Tibial artery (tissue), 4 donors: ENCODE data around the gene PRCD.
A peak's percentile ranks its signal among the peaks of the same experiment; 100 is the strongest.
"Not testable (repeated sequence)": the region's sequence is repeated elsewhere in the genome, so short reads cannot be mapped to it uniquely, and the experiment has no call there.

Experiments used
- DNase-seq, 2 donors: peaks; one replicate each; pipeline ENCODE4 v3.0.0-alpha.2; 2019
- H3K27ac ChIP-seq, 2 donors: fragments of 200-600 bp; sonication (generic) in 1 of 2; 1 replicate in 1 of 2; 2 replicates in 1 of 2; pipeline ENCODE4 v1.5.1; 2018 to 2019; ENCODE audit warnings: mild to moderate bottlenecking in 1 of 2
- H3K27me3 ChIP-seq, 2 donors: fragments of 200-600 bp; sonication (generic) in 1 of 2; one replicate each; pipeline versions ENCODE4 v1.5.1 to v1.6.0; 2016 to 2019
- H3K36me3 ChIP-seq, 3 donors: fragments of 200-600 bp; sonication (generic) in 2 of 3; one replicate each; pipeline ENCODE4 v1.5.1; 2016 to 2019; ENCODE audit warnings: mild to moderate bottlenecking in 2 of 3
- H3K4me1 ChIP-seq, 4 donors: fragments of 200-600 bp; sonication (generic) in 2 of 4; 1 replicate in 3 of 4; 2 replicates in 1 of 4; pipeline ENCODE4 v1.5.1; 2016 to 2019
- H3K4me3 ChIP-seq, 2 donors: fragments of 200-600 bp; sonication (generic) in 1 of 2; 1 replicate in 1 of 2; 2 replicates in 1 of 2; pipeline ENCODE4 v1.5.1; 2018 to 2019; ENCODE audit warnings: mild to moderate bottlenecking in 2 of 2
- H3K9me3 ChIP-seq, 3 donors: fragments of 200-600 bp; sonication (generic) in 1 of 3; one replicate each; pipeline ENCODE4 v1.5.1; 2016 to 2019
- CTCF ChIP-seq, 2 experiments: fragments of 200-600 bp in 1 of 2; fragments of 450-650 bp in 1 of 2; IDR thresholded peaks; one replicate each; pipeline ENCODE4 v1.5.1; 2017 to 2019; ENCODE audit warnings: antibody characterized with exemption in 2 of 2, mild to moderate bottlenecking in 1 of 2, moderate library complexity in 1 of 2
- intact Hi-C: fragments of 100-400 bp; cut with DNase I; formaldehyde crosslinking; loops from one replicate; pipeline ENCODE4 v1.15.0; 2023; ENCODE audit warnings: low total_unique reads

PRCD gene

DNA sequence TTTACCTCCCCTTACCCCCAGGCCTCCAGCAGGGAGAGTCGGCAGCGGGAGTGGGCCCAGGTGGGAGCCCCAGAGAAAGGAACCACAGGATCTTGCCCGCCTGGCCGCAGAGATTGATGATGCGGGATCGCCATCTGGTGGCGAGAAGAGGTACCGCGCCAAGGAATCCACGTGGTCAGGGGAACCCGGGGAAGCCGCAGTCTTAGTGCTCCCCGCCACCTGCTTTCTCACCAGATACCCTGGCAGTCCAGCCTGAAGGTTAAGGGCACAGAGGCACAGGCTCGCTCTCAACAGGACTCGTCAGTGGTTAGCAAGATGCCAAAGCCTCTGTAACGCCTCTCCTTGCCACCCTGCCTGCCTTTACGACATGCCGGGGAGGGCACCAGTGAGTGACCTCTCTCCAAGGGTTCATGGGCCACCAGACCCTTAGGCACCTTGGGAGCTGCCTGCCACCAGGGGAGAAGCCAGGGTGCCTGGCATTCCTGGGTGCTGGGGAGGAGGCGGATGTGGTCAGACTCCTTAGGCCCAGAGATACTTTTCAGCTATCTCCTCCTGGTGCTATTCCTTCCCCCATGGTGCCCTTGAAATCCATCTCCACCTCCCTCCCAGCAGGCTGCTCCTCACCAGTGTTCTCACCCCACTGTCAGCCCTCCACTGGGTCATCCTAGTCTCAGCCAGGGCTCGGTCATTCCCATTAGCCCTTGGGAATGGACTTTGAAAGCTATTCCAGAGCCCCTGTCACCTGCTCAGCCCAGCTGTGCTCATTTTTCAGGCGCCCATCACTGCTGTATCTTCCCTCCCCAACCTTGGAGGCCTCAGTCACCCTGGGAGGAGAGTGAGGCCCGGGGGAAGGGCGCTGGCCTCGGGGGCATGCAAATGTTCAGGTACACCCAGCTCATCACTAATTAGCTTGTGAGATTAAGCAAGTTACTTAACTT is 33.2 kb upstream of the PRCD start:
- peak; percentile 82 to 89 for DNase-seq
- Histone ChIP-seq H3K27me3 (peaks cover 0 to 27% of the 10 kb centered on the region in 2 donors), H3K4me3 (no peak overlapping the region), H3K36me3 (no peaks in the 10 kb centered on the region), H3K4me1 (peaks cover 0 to 15% (median 10%) of the 10 kb centered on the region in 4 donors), H3K27ac (no peak overlapping the region), H3K9me3 (no peaks in the 10 kb centered on the region)
- TF ChIP-seq CTCF (IDR thresholded peaks at IDR 0.05) = peak; percentile 96 to 98
- intact Hi-C loops = loop anchor here (1.0 to 10.0 kb wide), 2 partner anchors 41 to 102 kb away; no protein-coding TSS in a partner anchor

DNA sequence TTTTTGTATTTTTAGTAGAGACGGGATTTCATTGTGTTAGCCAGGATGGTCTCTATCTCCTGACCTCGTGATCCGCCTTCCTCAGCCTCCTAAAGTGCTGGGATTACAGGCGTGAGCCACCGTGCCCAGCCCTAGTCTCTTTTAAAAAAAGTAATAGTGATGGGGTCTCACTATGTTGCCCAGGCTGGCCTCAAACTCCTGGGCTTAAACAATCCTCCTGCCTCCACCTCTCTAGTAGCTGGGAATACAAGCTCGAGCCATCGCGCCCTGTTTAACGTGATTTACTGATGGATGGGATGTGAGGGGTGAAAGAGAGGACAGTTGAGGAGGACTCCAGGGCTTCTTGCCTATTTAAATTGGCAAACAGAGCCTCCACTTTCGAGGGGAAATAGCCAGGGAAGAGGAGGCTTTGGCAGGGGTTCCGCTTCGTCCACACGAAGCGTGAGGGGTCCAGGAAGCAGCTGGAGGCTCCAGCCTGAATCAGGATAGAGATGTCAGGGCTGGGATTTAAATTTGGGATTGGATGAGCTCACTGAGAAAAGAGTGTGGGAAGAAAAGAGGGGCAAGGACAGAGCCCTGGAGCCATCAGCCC is 31.3 kb upstream of the PRCD start:
- not testable (repeated sequence) for H3K27ac ChIP-seq, H3K9me3 ChIP-seq, H3K4me3 ChIP-seq, DNase-seq, H3K36me3 ChIP-seq, H3K4me1 ChIP-seq
- intact Hi-C loops = loop anchor here (10.0 kb wide), 1 partner anchor 104 kb away; no protein-coding TSS in a partner anchor
- peaks cover 0 to 33% of the 10 kb centered on the region in 2 donors for H3K27me3 ChIP-seq

DNA sequence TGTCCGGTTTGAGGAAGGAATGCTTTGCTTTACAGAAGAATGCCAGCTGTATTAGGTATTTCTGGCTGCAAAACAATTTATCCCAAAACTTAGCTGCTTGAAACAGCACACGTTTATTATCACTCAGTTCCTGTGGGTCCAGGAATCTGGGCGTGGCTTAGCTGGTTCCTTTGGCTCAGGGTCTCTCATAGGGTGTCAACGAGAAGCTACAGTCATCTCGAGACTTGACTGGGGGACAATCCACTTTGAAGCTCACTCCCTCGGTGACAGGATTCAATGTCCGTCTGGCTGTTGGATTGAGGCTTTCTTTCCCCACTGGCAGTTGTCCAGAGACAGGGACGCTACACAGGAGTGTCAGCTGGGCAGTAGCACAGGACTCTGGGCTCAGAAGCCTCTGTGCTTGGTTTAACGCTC is 29.0 kb upstream of the PRCD start:
- DNase-seq = no peak
- H3K36me3 ChIP-seq = no peaks in the 10 kb centered on the region
- intact Hi-C loops = no loop called here

GRCh38 chr17:76511668-76512365 is 28.0 kb upstream of the PRCD start:
- H3K27ac ChIP-seq = no peak overlapping the region
- no peaks in the 10 kb centered on the region for H3K9me3 ChIP-seq
- H3K4me1 ChIP-seq = peaks cover 0 to 16% (median 4%) of the 10 kb centered on the region in 4 donors
- TF ChIP-seq CTCF (IDR thresholded peaks at IDR 0.05) = no peak
- H3K36me3 ChIP-seq = no peaks in the 10 kb centered on the region
- intact Hi-C loops = no loop called here
- no peak for DNase-seq
- H3K27me3 ChIP-seq = peaks cover 0 to 23% of the 10 kb centered on the region in 2 donors
- H3K4me3 ChIP-seq = no peak overlapping the region

More for the DNA sequence above, 29.0 kb upstream of the PRCD start:
- H3K27me3 ChIP-seq = peaks cover 0 to 30% of the 10 kb centered on the region in 2 donors
- H3K9me3 ChIP-seq = no peaks in the 10 kb centered on the region
- TF ChIP-seq CTCF (IDR thresholded peaks at IDR 0.05) = no peak
- no peak overlapping the region for H3K4me3 ChIP-seq
- H3K4me1 ChIP-seq = peaks cover 0 to 18% (median 7%) of the 10 kb centered on the region in 4 donors
- H3K27ac ChIP-seq = no peak overlapping the region

DNA sequence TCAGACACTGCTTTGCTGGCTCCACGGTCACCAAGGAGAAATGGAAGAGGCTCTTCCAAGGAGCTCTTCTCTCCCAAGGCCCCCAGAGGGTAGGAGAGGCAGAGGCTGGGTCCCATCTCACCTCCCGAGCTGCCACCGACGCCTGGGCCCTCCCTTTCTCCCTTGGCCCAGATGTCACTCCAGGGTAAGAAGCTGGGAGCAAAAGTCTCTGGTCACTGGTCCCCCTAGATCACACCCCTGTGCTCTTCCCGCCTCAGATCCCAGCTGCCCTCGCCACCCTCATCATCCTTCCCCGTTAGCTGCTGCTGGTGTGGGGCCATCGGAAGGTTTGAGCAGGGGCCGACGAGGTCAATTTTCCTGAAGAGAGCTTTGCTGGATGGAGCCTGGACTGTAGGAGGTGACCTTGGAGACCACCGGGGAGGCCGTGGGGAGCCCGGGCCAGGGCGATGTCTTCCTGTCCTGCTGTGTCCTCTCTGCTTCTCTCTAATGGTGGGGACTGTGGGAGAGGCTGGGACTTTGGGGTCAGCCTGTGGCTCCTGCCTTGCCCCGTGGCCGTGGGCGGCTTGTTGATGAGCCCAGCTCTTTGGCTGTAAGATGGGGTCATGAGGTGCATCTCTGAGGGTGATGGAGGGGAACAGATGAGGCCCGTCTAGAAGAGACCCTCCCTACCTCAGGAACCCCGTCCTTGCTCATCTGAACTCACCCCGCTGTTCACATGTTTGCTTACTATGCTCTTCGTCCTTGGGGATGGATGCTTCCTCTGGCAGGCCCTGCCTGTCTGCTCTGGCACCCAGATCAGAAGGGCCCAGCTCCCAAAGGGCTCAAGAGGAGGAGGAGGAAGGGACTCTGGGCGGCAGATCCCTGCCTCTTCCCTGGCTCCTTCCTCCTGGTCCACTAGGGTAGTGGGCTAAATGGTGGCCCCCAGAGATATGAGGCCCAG is 27.2 kb upstream of the PRCD start:
- intact Hi-C loops = no loop called here
- H3K27ac ChIP-seq = no peak overlapping the region
- peaks cover 0 to 15% of the 10 kb centered on the region in 2 donors for H3K27me3 ChIP-seq
- no peaks in the 10 kb centered on the region for H3K9me3 ChIP-seq
- no peak for DNase-seq
- no peak overlapping the region for H3K4me3 ChIP-seq
- no peaks in the 10 kb centered on the region for H3K36me3 ChIP-seq
- no peak for TF ChIP-seq CTCF (IDR thresholded peaks at IDR 0.05)
- peaks cover 0 to 16% (median 4%) of the 10 kb centered on the region in 4 donors for H3K4me1 ChIP-seq
